Smooth muscle cell (in vitro differentiated cells): ENCODE measurements around the gene FAM180A. TPM values are rescaled to one million over a fixed set of nuclear protein-coding genes. Genes with fewer than 3 reads are reported as not detected.
A peak's percentile ranks its signal among the peaks of the same experiment; 100 is the strongest.

Experiments used
- DNase-seq: peaks from one replicate; lab custom pipeline; 2025; ENCODE audit not compliant: unreplicated experiment; lab: John Stamatoyannopoulos, UW
- H2AFZ ChIP-seq: fragments of 200-600 bp; sonication (generic); 2 replicates; pipeline ENCODE4 v1.6.0; 2016; ENCODE audit warnings: antibody characterized with exemption, low read depth, mild to moderate bottlenecking
- H3F3A ChIP-seq: fragments of 200-600 bp; sonication (generic); 2 replicates; pipeline ENCODE4 v1.6.0; 2017; ENCODE audit warnings: antibody characterized with exemption, low read depth
- H3K27ac ChIP-seq: fragments of 200-600 bp; sonication (generic); 2 replicates; pipeline ENCODE4 v1.5.1; 2016; ENCODE audit warnings: low read depth, mild to moderate bottlenecking
- H3K27me3 ChIP-seq: fragments of 200-600 bp; sonication (generic); 2 replicates; pipeline ENCODE4 v1.6.1; 2016; ENCODE audit warnings: low read depth, mild to moderate bottlenecking
- H3K36me3 ChIP-seq: fragments of 200-600 bp; sonication (generic); 2 replicates; pipeline ENCODE4 v1.5.1; 2016; ENCODE audit warnings: low read depth
- H3K4me1 ChIP-seq: fragments of 200-600 bp; sonication (generic); 2 replicates; pipeline ENCODE4 v1.5.1; 2016; ENCODE audit warnings: low read depth
- H3K4me2 ChIP-seq: fragments of 200-600 bp; sonication (generic); 2 replicates; pipeline ENCODE4 v1.6.0; 2016; ENCODE audit warnings: mild to moderate bottlenecking
- H3K4me3 ChIP-seq: fragments of 200-600 bp; sonication (generic); 2 replicates; pipeline ENCODE4 v1.5.1; 2016; ENCODE audit warnings: mild to moderate bottlenecking
- H3K79me2 ChIP-seq: fragments of 200-600 bp; sonication (generic); 2 replicates; pipeline ENCODE4 v1.6.0; 2016; ENCODE audit warnings: low read depth, mild to moderate bottlenecking
- H3K9ac ChIP-seq: fragments of 200-600 bp; sonication (generic); 2 replicates; pipeline ENCODE4 v1.6.0; 2016; ENCODE audit warnings: low read depth
- H3K9me3 ChIP-seq: fragments of 200-600 bp; sonication (generic); replicated peaks from 2 replicates; pipeline ENCODE4 v1.5.1; 2016; ENCODE audit warnings: low read depth
- H4K20me1 ChIP-seq: fragments of 200-600 bp; sonication (generic); 2 replicates; pipeline ENCODE4 v1.6.0; 2016; ENCODE audit warnings: low read depth
- CTCF ChIP-seq: fragments of 200-600 bp; sonication (generic); IDR thresholded peaks from 2 replicates; pipeline ENCODE4 v1.5.1; 2017; ENCODE audit warnings: borderline replicate concordance, mild to moderate bottlenecking, antibody characterized with exemption; ENCODE audit not compliant: insufficient read depth, poor library complexity, severe bottlenecking
- WGBS: methylation state at CpG from one replicate; pipeline ENCODE4 v1.1.7; 2016; ENCODE audit warnings: low lambda C conversion rate; 5-methylcytosine and 5-hydroxymethylcytosine counted together
- polyA plus RNA-seq: library from polyadenylated mRNA; unstranded; fragments of >200 nt; fragmentation: Nextera tagmentation; extraction: Ambion mirVana; gene quantifications from 2 replicates; pipeline ENCODE4 v1.2.1, GENCODE V29; 2016
- total RNA-seq: library from RNA; depleted of rRNA; stranded (reverse); fragments of >200 nt; gene quantifications from 2 replicates; pipeline ENCODE4 v1.2.3, GENCODE V29; 2014

FAM180A gene
- not detected in 2 replicates for total RNA-seq
- 0.14 and 0.26 TPM in 2 replicates for polyA plus RNA-seq

GRCh38 chr7:135748770-135749169 lies at the start of gene FAM180A:
FAM180A (minus strand) TSS chr7:135748813; CDS start chr7:135748580, 233 bp downstream.
- no peaks in the 10 kb centered on the region for H3K79me2 ChIP-seq
- no peaks in the 10 kb centered on the region for H4K20me1 ChIP-seq
- H3K9me3 ChIP-seq = no peaks in the 10 kb centered on the region
- H2AFZ ChIP-seq = no peak within 1 kb of the TSS
- no peak within 1 kb of the TSS for H3K9ac ChIP-seq
- H3K27me3 ChIP-seq = no peaks in the 10 kb centered on the region
- no peak within 1 kb of the TSS for H3K4me2 ChIP-seq
- H3K36me3 ChIP-seq = no peaks in the 10 kb centered on the region
- H3K4me1 ChIP-seq = no peaks in the 10 kb centered on the region
- H3K4me3 ChIP-seq = no peak within 1 kb of the TSS
- H3K27ac ChIP-seq = no peak within 1 kb of the TSS
- WGBS = 84% methylated on average over 11 of the region's 11 CpGs
- no peak for TF ChIP-seq CTCF
- DNase-seq = no peak
- no peaks in the 10 kb centered on the region for H3F3A ChIP-seq

GRCh38 chr7:135798095-135798494 lies 49.5 kb upstream of the FAM180A start:
- Histone ChIP-seq H3F3A (no peaks in the 10 kb centered on the region), H3K79me2 (no peaks in the 10 kb centered on the region), H3K4me1 (no peaks in the 10 kb centered on the region), H3K9me3 (no peaks in the 10 kb centered on the region), H3K27ac (no peak overlapping the region), H3K27me3 (no peaks in the 10 kb centered on the region), H3K4me3 (no peak overlapping the region), H3K36me3 (no peaks in the 10 kb centered on the region), H4K20me1 (no peaks in the 10 kb centered on the region), H3K9ac (no peak overlapping the region), H3K4me2 (no peak overlapping the region), H2AFZ (no peak overlapping the region)
- no peak for DNase-seq
- WGBS = 88% methylated on average over 4 of the region's 4 CpGs
- TF ChIP-seq CTCF = no peak

GRCh38 chr7:135795846-135796570 lies 47.4 kb upstream of the FAM180A start:
- Histone ChIP-seq H3K27me3 (no peaks in the 10 kb centered on the region), H4K20me1 (no peaks in the 10 kb centered on the region), H3K79me2 (no peaks in the 10 kb centered on the region), H3K27ac (peak overlapping the region; percentile 10), H3K4me2 (no peak overlapping the region), H3K4me3 (no peak overlapping the region), H3K36me3 (no peaks in the 10 kb centered on the region), H3K4me1 (no peaks in the 10 kb centered on the region), H2AFZ (peak overlapping the region; percentile 1), H3K9me3 (no peaks in the 10 kb centered on the region), H3F3A (no peaks in the 10 kb centered on the region), H3K9ac (no peak overlapping the region)
- WGBS = 82% methylated on average over 2 of the region's 2 CpGs
- DNase-seq = no peak
- TF ChIP-seq CTCF = no peak

GRCh38 chr7:135793841-135794240 lies 45.2 kb upstream of the FAM180A start:
- no peak overlapping the region for H3K4me2 ChIP-seq
- TF ChIP-seq CTCF = no peak
- WGBS = 92% methylated on average over 2 of the region's 2 CpGs

More at GRCh38 chr7:135793841-135794240, 45.2 kb upstream of the FAM180A start:
- H3K27ac ChIP-seq = no peak overlapping the region
- DNase-seq = no peak
- H3K36me3 ChIP-seq = no peaks in the 10 kb centered on the region
- no peaks in the 10 kb centered on the region for H4K20me1 ChIP-seq
- H3K27me3 ChIP-seq = no peaks in the 10 kb centered on the region
- no peak overlapping the region for H3K9ac ChIP-seq
- H2AFZ ChIP-seq = no peak overlapping the region
- no peak overlapping the region for H3K4me3 ChIP-seq
- no peaks in the 10 kb centered on the region for H3K9me3 ChIP-seq
- H3K79me2 ChIP-seq = no peaks in the 10 kb centered on the region
- no peaks in the 10 kb centered on the region for H3F3A ChIP-seq
- H3K4me1 ChIP-seq = no peaks in the 10 kb centered on the region
